Skin epidermis (tissue), 12 donors: ENCODE results near the gene AKT1S1.
A peak's percentile ranks its signal among the peaks of the same experiment; 100 is the strongest.

ENCODE experiments used
- H3K27ac ChIP-seq, 21 experiments: fragments of 200-600 bp; sonication (generic) in 11 of 21; one replicate each; pipeline ENCODE4 v1.5.0; 2020; ENCODE audit warnings: mild to moderate bottlenecking in 3 of 21, inconsistent platforms in 2 of 21, moderate library complexity in 2 of 21
- H3K4me3 ChIP-seq, 7 experiments: fragments of 200-600 bp; sonication (generic) in 2 of 7; one replicate each; pipeline ENCODE4 v1.5.0; 2020; ENCODE audit warnings: inconsistent platforms in 2 of 7, mild to moderate bottlenecking in 2 of 7, moderate library complexity in 1 of 7

The AKT1S1 gene

GRCh38 chr19:49858088-49858985, 18.8 kb downstream of the AKT1S1 start:
- H3K4me3 ChIP-seq: no peak overlapping the region
- no peak overlapping the region for H3K27ac ChIP-seq

DNA sequence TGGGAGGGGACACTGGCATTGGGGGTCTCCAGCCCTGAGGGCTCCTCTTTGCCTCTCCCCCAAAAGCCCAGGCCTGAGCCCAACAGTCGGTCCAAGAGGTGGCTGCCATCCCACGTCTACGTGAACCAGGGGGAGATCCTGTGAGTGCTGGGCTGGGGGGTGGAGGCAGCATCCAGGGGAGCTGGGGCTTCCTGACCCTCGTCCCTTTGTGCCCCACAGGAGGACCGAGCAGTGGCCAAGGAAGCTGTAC, 19.4 kb downstream of the AKT1S1 start:
- Histone ChIP-seq H3K27ac (no peak overlapping the region), H3K4me3 (no peak overlapping the region)

- H3K4me3 ChIP-seq: no peak overlapping the region
- no peak overlapping the region for H3K27ac ChIP-seq
These were observed 19.9 kb downstream of the AKT1S1 start for GRCh38 chr19:49857061-49857837.

- no peak overlapping the region for H3K27ac ChIP-seq
- no peak overlapping the region for H3K4me3 ChIP-seq
These were observed 20.6 kb downstream of the AKT1S1 start for GRCh38 chr19:49856574-49857021.

DNA sequence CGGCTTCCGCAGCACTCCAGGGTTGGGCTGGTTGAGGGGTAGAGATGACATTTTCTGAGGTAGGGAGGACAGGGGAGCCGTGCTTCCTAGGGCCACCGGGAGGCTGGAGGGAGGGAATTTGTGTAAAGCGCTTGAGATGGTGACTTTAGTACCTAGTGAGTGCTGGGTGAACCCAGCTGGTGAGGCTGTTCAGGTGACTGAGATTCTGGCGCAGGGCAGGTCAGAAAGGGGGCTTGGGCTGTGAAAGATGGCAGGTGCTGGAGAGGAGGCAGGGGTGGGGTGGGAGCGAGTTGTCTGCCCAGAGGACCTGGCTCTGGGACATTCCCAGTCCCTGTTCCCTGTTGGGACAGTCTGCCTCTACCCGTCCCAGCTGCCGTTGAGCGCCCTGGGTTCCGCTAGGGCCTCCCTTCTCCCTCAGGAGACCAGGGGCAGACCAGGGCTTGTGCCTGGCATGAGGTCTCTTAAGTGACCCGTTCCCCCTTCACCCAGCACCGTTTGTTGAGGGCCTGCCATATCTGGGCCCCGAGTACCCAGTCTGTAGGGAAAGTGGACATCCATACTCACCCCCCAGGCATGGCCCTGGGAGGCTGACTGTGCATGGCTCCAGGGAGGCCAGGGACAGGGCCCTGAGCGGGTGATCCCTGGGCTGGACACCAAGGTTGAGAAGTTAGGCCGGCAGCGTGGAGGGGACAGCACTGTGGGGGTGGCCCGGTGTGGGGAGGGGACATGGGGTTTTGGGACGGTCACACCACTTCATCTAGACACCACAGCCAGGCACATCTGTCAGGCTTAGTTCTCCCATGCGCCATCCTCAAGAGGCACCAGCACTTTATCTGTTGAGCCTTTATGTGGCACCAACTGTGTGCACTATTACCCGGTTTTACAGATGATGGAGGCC, 21.2 kb downstream of the AKT1S1 start:
- Histone ChIP-seq H3K4me3 (no peak overlapping the region), H3K27ac (no peak overlapping the region)

DNA sequence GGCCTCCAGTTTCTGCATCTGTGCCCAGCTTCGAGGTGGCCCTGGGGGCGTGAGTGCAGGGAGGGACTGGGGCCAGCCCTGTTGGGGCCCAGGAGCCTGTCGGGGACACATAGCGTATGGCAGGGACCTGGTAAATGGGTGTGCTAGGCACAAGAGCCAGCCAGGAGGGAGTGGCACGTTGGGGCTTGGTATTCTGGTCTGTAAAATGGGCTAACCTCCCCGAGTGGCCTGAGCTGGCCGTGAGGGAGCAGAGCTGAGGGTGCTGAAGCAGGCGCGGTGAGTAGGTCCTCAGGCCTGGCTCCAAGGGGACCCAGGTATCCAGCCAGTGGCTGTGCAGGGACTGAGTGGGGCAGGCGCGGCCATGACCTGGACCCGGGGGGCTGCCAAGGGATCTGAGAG, 21.9 kb downstream of the AKT1S1 start:
- H3K27ac ChIP-seq: peak overlapping the region in 1 of 21 experiments; percentile 49

DNA sequence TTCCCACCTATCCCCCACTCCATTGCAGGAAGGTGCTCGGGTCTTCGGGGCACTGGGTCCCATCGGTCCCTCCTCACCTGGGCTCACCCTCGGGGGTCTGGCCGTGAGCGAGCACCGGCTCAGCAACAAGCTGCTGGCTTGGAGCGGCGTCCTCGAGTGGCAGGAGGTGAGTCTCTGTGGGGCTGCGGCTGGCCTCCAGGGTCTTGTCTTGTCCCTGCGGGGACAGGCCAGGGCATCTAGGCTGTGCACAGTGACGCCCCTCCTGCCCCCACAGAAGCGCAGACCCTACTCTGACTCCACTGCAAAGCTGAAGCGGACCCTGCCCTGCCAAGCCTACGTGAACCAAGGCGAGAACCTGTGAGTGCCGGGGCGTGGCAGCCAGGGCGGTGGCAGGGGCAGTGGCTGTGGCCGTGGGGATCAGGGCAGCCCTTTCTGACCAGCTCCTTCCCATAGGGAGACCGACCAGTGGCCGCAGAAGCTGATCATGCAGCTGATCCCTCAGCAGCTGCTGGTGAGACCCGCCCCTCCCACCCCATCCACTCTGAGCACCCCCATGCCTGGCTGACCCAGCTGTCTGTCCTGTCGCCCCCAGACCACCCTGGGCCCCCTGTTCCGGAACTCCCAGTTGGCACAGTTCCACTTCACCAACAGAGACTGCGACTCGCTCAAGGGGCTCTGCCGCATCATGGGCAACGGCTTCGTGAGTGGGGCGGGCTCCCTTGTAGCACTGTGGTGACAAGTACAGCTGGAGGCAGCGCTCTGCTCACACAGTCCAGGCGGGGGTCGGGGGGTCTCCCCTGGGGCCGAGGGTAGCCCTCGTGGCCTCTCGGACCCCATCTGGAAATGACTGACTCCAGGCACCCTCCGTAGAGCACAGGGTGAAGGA, 22.5 kb downstream of the AKT1S1 start:
- Histone ChIP-seq H3K27ac (peak overlapping the region in 1 of 21 experiments; percentile 49), H3K4me3 (no peak overlapping the region)

More for the DNA sequence above, 21.9 kb downstream of the AKT1S1 start:
- no peak overlapping the region for H3K4me3 ChIP-seq

GRCh38 chr19:49853852-49854377, 23.2 kb downstream of the AKT1S1 start:
- H3K27ac ChIP-seq: peak overlapping the region in 1 of 21 experiments; percentile 6
- no peak overlapping the region for H3K4me3 ChIP-seq

- Histone ChIP-seq H3K4me3 (peak overlapping the region in 2 of 7 experiments; percentile 94 to 97), H3K27ac (no peak overlapping the region)
These were observed 24.5 kb downstream of the AKT1S1 start for GRCh38 chr19:49852631-49853126.

- peak overlapping the region; percentile 50 to 100 (median 99) for H3K27ac ChIP-seq
These were observed 25.5 kb downstream of the AKT1S1 start for GRCh38 chr19:49851456-49852259.

GRCh38 chr19:49850487-49851342, 26.4 kb downstream of the AKT1S1 start, which contains the start of gene PTOV1:
TSS of gene PTOV1 (plus strand) at chr19:49851159.
- H3K27ac ChIP-seq: peak within 1 kb of the TSS; percentile 94 to 100 (median 99)
- peak within 1 kb of the TSS; percentile 83 to 99 (median 88) for H3K4me3 ChIP-seq

More at GRCh38 chr19:49851456-49852259, 25.5 kb downstream of the AKT1S1 start:
- peak overlapping the region; percentile 83 to 99 (median 88) for H3K4me3 ChIP-seq

- H3K4me3 ChIP-seq: peak overlapping the region; percentile 83 to 99 (median 88)
- H3K27ac ChIP-seq: peak overlapping the region in 19 of 21 experiments; percentile 94 to 100 (median 99)
These were observed 27.0 kb downstream of the AKT1S1 start for GRCh38 chr19:49850221-49850486.

DNA sequence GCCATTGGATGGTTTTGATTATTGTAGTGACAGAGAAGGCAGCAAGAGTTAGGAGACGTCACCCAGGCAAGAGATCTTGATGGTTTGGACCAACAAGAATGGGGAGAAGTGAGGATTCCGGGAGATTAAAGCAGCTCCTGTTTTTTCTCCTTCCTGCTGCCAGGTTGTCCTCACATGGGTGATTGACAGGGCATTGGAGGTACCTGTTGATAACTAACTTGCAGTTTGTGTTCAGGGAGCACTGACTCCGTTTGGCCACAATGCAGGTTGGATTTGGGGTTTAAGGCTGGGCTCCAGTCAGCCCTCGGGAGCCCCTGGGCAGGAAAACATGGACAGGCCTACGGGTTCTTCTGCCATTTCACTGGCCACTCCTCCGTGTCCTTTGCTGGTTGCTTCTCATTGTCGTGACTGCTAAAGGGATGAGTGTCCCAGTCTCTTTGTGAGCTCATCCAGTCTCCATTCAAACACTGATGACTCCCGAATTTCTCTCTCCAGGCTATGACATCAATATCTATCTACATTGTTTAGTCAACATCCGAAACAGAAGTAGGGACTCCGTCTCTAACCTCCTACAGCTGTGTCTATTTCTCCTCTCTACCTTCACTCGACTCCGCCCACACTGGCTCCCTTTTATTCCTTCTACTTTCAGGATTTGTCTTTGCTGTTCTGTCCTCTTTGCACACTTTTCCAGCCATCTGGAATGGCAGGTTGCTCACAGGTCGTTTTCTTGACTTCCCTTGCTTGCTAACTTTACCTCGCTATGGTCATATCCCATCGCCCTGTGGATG, 27.5 kb downstream of the AKT1S1 start:
- Histone ChIP-seq H3K27ac (peak overlapping the region in 9 of 21 experiments; percentile 98 to 100 (median 99)), H3K4me3 (peak overlapping the region in 3 of 7 experiments; percentile 86 to 94 (median 88))

GRCh38 chr19:49848938-49849337, 28.2 kb downstream of the AKT1S1 start:
- H3K27ac ChIP-seq: no peak overlapping the region
- H3K4me3 ChIP-seq: no peak overlapping the region

DNA sequence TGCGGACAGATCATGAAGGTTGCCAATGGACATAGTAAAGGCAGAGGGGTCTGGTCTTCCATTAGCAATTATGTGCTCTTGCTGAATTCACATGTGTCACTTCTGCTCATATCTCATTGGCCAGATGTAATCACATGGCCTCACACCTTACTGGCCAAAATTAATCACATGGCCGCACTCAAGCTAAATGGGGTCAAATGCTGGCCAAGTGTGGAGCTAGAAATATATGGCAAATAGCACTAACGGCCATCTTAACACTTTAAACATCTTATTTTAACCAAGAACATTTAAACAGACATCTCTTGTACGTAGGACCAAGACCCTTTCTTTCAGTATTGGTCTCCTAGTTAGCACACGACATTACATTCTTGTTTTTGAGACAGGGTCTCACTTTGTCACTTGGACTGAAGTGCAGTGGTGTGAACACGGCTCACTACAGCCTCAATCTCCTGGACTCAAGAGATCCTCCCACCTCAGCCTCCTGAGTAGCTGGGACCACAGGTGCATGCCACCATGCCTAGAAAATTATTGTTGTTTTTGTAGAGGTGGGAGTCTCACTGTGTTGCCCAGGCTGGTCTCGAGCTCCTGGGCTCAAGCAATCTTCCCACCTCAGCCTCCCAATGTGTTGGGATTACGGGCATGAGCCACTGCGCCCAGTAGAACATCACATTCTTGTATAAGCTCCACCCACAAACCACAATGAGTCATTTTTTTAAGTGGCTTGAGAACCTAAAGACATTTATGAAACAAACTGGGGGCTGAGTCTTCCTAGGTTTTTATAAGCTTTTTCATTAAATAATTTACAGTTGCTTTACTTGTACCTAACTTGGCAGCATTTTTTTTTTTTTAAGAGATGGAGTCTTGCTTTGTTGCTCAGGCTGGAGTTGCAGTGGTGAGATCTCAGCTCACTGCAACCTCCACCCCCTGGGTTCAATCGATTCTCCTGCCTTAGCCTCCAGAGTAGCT, 29.1 kb downstream of the AKT1S1 start:
- H3K4me3 ChIP-seq: no peak overlapping the region

More for the DNA sequence above, 29.1 kb downstream of the AKT1S1 start:
- no peak overlapping the region for H3K27ac ChIP-seq
